PC-3 (cell line): Measurements from ENCODE around the gene KSR1. TPM values are rescaled to one million over a fixed set of nuclear protein-coding genes. Genes with fewer than 3 reads are reported as not detected.

Experiments
- ATAC-seq: fragments of 200-7000 bp; cut with Tn5 transposase; 2 replicates; pipeline ENCODE4 v1.9.1; 2020; ENCODE audit warnings: mild to moderate bottlenecking, moderate library complexity
- BruUV-seq: library from RNA; stranded (reverse); fragments of 400-500 nt; replicated peaks from 2 replicates; lab custom pipeline; 2021; lab: Mats Ljungman, UMichigan
- CTCF ChIA-PET: fragments of 300-600 bp; sonication (Branson Sonifier 250); formaldehyde crosslinking; loops from one replicate; lab custom pipeline; 2022; ENCODE audit warnings: antibody characterized with exemption; lab: Charles Lee
- POLR2A ChIA-PET: fragments of 300-600 bp; sonication (Branson Sonifier 250); formaldehyde crosslinking; loops from one replicate; lab custom pipeline; 2022; ENCODE audit warnings: antibody characterized with exemption; ENCODE audit not compliant: unreplicated experiment; lab: Charles Lee
- DNase-seq: peaks from one replicate; pipeline ENCODE4 v3.0.0-alpha.2; 2015
- H2AFZ ChIP-seq: fragments of 300-600 bp; sonication (generic); 2 replicates; pipeline ENCODE4 v1.6.0; 2016; ENCODE audit warnings: antibody characterized with exemption, low read length
- H3F3A ChIP-seq: fragments of 300-600 bp; sonication (generic); one replicate; pipeline ENCODE4 v1.6.0; 2017; ENCODE audit warnings: antibody characterized with exemption, low read length, control low read depth, mild to moderate bottlenecking; ENCODE audit not compliant: unreplicated experiment
- H3K27ac ChIP-seq: fragments of 300-600 bp; sonication (generic); 2 replicates; pipeline ENCODE4 v1.5.1; 2016; ENCODE audit warnings: mild to moderate bottlenecking, low read length
- H3K27me3 ChIP-seq: fragments of 300-600 bp; sonication (generic); 2 replicates; pipeline ENCODE4 v1.6.1; 2016; ENCODE audit warnings: low read length, mixed read lengths
- H3K36me3 ChIP-seq: fragments of 300-600 bp; sonication (generic); 2 replicates; pipeline ENCODE4 v1.6.1; 2016; ENCODE audit warnings: low read depth, mixed run types, low read length, mixed read lengths
- H3K4me1 ChIP-seq: fragments of 300-600 bp; sonication (generic); 2 replicates; pipeline ENCODE4 v1.5.1; 2016; ENCODE audit warnings: low read length; ENCODE audit not compliant: insufficient read depth
- H3K4me2 ChIP-seq: fragments of 300-600 bp; sonication (generic); 2 replicates; pipeline ENCODE4 v1.6.0; 2016; ENCODE audit warnings: low read length
- H3K4me3 ChIP-seq: fragments of 300-600 bp; sonication (generic); 2 replicates; pipeline ENCODE4 v1.5.1; 2016; ENCODE audit warnings: mild to moderate bottlenecking, low read length, mixed read lengths
- H3K79me2 ChIP-seq: fragments of 300-600 bp; sonication (generic); 2 replicates; pipeline ENCODE4 v1.6.1; 2017; ENCODE audit warnings: low read length, mixed read lengths
- H3K9ac ChIP-seq: fragments of 300-600 bp; sonication (generic); 2 replicates; pipeline ENCODE4 v1.6.0; 2016; ENCODE audit warnings: mild to moderate bottlenecking, low read length
- H3K9me2 ChIP-seq: fragments of 300-600 bp; sonication (generic); replicated peaks from 2 replicates; pipeline ENCODE4 v1.6.1; 2016; ENCODE audit warnings: mixed run types, low read length, mixed read lengths
- H3K9me3 ChIP-seq: fragments of 300-600 bp; sonication (generic); 2 replicates; pipeline ENCODE4 v1.6.1; 2016; ENCODE audit warnings: low read length, mixed read lengths
- H4K20me1 ChIP-seq: fragments of 300-600 bp; sonication (generic); 2 replicates; pipeline ENCODE4 v1.6.1; 2016; ENCODE audit warnings: low read length, mixed read lengths
- EZH2 ChIP-seq: fragments of 300-600 bp; sonication (generic); IDR thresholded peaks from one replicate; pipeline ENCODE4 v1.6.1; 2017; ENCODE audit warnings: antibody characterized with exemption, mild to moderate bottlenecking, low read length; ENCODE audit not compliant: unreplicated experiment
- EZH2phosphoT487 ChIP-seq: fragments of 300-600 bp; sonication (generic); IDR thresholded peaks from 2 replicates; pipeline ENCODE4 v1.6.1; 2018; ENCODE audit warnings: mild to moderate bottlenecking, antibody characterized with exemption, low read length, borderline replicate concordance
- intact Hi-C: fragments of 100-400 bp; cut with micrococcal nuclease; formaldehyde crosslinking; loops from 2 replicates; pipeline ENCODE4 v1.9.0; 2023
- total RNA-seq: library from RNA; depleted of rRNA; stranded (reverse); fragments of >200 nt; gene quantifications from 2 replicates; pipeline ENCODE4 v1.2.3, GENCODE V29; 2014
- TF ChIP-seq, protein P1 (sequence below): fragments of 300-600 bp; sonication (generic); conservative IDR thresholded peaks from 2 replicates; pipeline ENCODE4 v1.5.1; 2017; ENCODE audit warnings: antibody characterized with exemption, low read depth, mild to moderate bottlenecking, low read length

The KSR1 gene
- total RNA-seq, 1 experiment from 2014 or later = 1.0 TPM

DNA sequence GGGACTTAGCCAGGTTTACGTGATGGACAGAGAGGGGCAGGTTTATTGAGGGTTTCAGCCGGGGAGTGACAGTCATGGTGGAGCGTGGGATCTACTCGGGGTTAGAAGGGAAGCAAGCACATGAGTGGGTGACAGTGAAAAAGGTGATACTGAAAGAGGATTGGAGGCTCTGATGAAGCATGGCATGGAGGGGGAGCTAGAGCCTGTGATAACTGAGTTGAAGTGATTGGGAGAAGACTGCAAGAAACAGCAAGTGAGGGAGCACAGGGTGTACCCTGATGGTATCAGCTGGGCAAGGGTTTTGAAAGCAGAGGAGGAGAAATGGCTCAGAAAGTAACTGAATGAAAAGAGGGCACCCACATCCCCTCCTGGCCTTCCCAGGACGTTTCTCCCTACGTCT is 6.7 kb upstream of the KSR1 start:
- H3K4me1 ChIP-seq = peaks cover 24% of the 10 kb centered on the region
- intact Hi-C loops = no loop called here
- no peaks in the 10 kb centered on the region for H3K36me3 ChIP-seq
- H3K4me2 ChIP-seq = no peak overlapping the region
- no peaks in the 10 kb centered on the region for H3K27me3 ChIP-seq
- no peak overlapping the region for H3K27ac ChIP-seq
- H4K20me1 ChIP-seq = no peaks in the 10 kb centered on the region
- POLR2A ChIA-PET = no interaction called here
- H3K9ac ChIP-seq = no peak overlapping the region
- ATAC-seq (no peak), DNase-seq (no peak)
- H3K79me2 ChIP-seq = no peaks in the 10 kb centered on the region
- no peak overlapping the region for H2AFZ ChIP-seq
- no peaks in the 10 kb centered on the region for H3F3A ChIP-seq
- no peak for TF ChIP-seq EZH2
- no peak for TF ChIP-seq EZH2phosphoT487
- TF ChIP-seq, protein P1, sequence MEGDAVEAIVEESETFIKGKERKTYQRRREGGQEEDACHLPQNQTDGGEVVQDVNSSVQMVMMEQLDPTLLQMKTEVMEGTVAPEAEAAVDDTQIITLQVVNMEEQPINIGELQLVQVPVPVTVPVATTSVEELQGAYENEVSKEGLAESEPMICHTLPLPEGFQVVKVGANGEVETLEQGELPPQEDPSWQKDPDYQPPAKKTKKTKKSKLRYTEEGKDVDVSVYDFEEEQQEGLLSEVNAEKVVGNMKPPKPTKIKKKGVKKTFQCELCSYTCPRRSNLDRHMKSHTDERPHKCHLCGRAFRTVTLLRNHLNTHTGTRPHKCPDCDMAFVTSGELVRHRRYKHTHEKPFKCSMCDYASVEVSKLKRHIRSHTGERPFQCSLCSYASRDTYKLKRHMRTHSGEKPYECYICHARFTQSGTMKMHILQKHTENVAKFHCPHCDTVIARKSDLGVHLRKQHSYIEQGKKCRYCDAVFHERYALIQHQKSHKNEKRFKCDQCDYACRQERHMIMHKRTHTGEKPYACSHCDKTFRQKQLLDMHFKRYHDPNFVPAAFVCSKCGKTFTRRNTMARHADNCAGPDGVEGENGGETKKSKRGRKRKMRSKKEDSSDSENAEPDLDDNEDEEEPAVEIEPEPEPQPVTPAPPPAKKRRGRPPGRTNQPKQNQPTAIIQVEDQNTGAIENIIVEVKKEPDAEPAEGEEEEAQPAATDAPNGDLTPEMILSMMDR = no peak
- H3K9me3 ChIP-seq = no peaks in the 10 kb centered on the region
- BruUV-seq = no TSS peak
- CTCF ChIA-PET = no interaction called here
- no peak overlapping the region for H3K4me3 ChIP-seq
- H3K9me2 ChIP-seq = no peaks in the 10 kb centered on the region

DNA sequence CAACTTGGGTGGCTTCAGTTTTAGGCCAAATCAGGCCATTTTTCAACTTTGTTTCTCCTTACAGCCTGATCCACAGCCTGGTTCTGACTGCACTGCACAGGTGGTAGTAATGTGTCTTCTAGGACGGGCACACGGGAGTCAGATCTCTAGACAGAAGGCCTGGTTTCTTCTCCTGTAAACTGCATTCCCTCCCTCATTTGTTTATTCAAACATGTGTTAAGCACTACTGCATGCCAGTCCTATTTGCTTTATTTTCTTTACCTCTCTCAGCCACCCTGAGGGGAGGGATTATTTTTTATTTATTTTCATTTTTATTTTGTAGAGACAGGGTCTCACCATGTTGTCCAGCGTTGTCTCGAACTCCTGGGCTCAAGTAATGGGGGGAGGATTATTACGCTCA is 6.3 kb upstream of the KSR1 start:
- no peaks in the 10 kb centered on the region for H3K36me3 ChIP-seq
- no peak overlapping the region for H3K4me3 ChIP-seq
- no peak overlapping the region for H3K9ac ChIP-seq
- DNase-seq (no peak), ATAC-seq (no peak)
- H3K9me3 ChIP-seq = no peaks in the 10 kb centered on the region
- no peaks in the 10 kb centered on the region for H3K27me3 ChIP-seq
- no peak overlapping the region for H3K27ac ChIP-seq
- H2AFZ ChIP-seq = no peak overlapping the region
- intact Hi-C loops = no loop called here
- POLR2A ChIA-PET = no interaction called here
- no peaks in the 10 kb centered on the region for H3K9me2 ChIP-seq
- H3K4me1 ChIP-seq = peaks cover 24% of the 10 kb centered on the region
- CTCF ChIA-PET = no interaction called here
- H3K4me2 ChIP-seq = no peak overlapping the region
- TF ChIP-seq EZH2phosphoT487 (no peak), EZH2 (no peak)
- TF ChIP-seq, protein P1 = no peak
- no peaks in the 10 kb centered on the region for H4K20me1 ChIP-seq
- H3K79me2 ChIP-seq = no peaks in the 10 kb centered on the region
- H3F3A ChIP-seq = no peaks in the 10 kb centered on the region
- no TSS peak for BruUV-seq

DNA sequence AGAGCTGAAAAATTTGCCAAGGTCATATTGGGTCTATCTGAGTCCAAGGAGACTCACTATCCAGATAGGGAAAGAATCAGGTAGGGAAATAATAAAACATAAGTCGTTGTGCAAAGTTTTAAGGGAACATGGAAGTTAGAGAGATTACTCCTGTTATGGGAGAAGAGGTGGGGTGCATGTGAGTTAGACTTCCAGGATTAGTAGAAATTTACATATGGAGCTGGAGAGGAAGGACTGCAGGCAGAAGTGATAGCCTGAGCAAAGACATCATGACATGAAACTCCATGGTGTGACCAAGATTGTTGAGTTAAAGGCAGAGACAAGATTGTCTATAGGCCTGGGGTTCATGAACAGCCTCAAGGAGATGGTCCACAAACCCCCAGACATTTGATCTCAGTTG is 5.8 kb upstream of the KSR1 start:
- no peaks in the 10 kb centered on the region for H4K20me1 ChIP-seq
- H3K27ac ChIP-seq = no peak overlapping the region
- no peaks in the 10 kb centered on the region for H3K36me3 ChIP-seq
- no peaks in the 10 kb centered on the region for H3K27me3 ChIP-seq
- H3K9me3 ChIP-seq = no peaks in the 10 kb centered on the region
- H3K4me2 ChIP-seq = no peak overlapping the region
- H2AFZ ChIP-seq = no peak overlapping the region
- intact Hi-C loops = no loop called here
- H3K4me3 ChIP-seq = no peak overlapping the region
- H3K9me2 ChIP-seq = no peaks in the 10 kb centered on the region
- CTCF ChIA-PET = no interaction called here
- no peak for TF ChIP-seq EZH2
- peaks cover 23% of the 10 kb centered on the region for H3K4me1 ChIP-seq
- H3K9ac ChIP-seq = no peak overlapping the region
- no peaks in the 10 kb centered on the region for H3F3A ChIP-seq
- H3K79me2 ChIP-seq = no peaks in the 10 kb centered on the region
- no peak for DNase-seq
- no peak for ATAC-seq
- BruUV-seq = no TSS peak
- POLR2A ChIA-PET = no interaction called here
